ENCODE measurements around the gene KIZ. TPM values are rescaled to one million over a fixed set of nuclear protein-coding genes. Genes with fewer than 3 reads are reported as not detected.

Gene KIZ, protein sequence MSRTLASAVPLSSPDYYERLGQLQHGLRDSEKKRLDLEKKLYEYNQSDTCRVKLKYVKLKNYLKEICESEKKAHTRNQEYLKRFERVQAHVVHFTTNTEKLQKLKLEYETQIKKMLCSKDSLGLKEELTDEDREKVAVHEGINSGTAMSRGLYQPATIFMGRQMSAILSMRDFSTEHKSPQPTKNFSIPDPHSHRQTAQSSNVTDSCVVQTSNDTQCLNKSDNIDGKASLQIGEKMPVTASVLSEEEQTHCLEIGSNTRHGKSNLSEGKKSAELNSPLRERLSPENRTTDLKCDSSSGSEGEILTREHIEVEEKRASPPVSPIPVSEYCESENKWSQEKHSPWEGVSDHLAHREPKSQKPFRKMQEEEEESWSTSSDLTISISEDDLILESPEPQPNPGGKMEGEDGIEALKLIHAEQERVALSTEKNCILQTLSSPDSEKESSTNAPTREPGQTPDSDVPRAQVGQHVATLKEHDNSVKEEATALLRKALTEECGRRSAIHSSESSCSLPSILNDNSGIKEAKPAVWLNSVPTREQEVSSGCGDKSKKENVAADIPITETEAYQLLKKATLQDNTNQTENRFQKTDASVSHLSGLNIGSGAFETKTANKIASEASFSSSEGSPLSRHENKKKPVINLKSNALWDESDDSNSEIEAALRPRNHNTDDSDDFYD
- total RNA-seq = 4.7 and 11.4 TPM in 2 replicates

DNA sequence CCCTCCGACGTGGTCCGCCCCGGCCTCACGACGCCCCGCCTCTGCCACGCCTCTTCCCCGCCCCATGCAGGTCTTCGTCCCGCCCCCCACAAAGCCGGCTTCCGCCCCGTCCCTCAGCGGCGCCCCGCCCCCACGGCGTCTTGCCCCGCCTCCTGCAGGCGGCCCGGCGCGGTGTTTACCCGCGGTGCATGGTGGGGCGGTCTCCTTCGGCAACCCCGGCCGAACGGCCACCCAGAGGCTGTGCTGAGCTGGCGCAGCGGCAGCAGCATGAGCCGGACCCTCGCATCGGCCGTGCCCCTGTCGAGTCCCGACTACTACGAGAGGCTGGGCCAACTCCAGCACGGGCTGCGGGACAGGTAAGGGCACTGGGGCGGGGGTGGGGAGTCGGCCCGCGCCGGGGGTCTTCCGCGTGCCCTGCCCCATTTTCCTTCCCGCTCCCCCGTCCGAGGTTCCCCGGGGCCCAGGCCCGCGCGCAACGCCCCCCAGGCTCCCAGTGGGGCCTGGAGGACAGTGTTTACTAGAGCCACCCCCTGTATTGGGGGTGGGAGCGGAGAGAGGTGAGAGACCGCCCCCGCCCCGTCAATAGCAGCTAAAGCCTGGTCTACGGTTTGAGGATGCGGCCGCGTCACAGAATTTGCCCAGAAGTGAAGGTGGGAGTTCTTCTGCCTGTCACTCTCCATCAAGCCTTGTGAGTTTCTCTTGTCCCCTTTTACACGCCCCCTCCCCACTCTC is at the start of gene KIZ:
Gene KIZ (plus strand): TSS at position 234 of the 732 bp plus-strand sequence. CDS start 34 bp downstream, at position 268.
- no peaks in the 10 kb centered on the region for H3K36me3 ChIP-seq (ENCODE audit: control insufficient read depth, insufficient read depth, low read length)
- no peaks in the 10 kb centered on the region for H3K27me3 ChIP-seq (ENCODE audit: control insufficient read depth, insufficient read depth, low read length)
- DNase-seq (ENCODE audit: low read depth) = peak; percentile 58
- TF ChIP-seq, protein P1, sequence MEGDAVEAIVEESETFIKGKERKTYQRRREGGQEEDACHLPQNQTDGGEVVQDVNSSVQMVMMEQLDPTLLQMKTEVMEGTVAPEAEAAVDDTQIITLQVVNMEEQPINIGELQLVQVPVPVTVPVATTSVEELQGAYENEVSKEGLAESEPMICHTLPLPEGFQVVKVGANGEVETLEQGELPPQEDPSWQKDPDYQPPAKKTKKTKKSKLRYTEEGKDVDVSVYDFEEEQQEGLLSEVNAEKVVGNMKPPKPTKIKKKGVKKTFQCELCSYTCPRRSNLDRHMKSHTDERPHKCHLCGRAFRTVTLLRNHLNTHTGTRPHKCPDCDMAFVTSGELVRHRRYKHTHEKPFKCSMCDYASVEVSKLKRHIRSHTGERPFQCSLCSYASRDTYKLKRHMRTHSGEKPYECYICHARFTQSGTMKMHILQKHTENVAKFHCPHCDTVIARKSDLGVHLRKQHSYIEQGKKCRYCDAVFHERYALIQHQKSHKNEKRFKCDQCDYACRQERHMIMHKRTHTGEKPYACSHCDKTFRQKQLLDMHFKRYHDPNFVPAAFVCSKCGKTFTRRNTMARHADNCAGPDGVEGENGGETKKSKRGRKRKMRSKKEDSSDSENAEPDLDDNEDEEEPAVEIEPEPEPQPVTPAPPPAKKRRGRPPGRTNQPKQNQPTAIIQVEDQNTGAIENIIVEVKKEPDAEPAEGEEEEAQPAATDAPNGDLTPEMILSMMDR (IDR thresholded peaks at IDR 0.05; ENCODE audit: insufficient read depth, low read length, poor library complexity, severe bottlenecking) = peak; percentile 11
- H3K4me3 ChIP-seq (ENCODE audit: low read depth, low read length) = peak within 1 kb of the TSS; percentile 89

DNA sequence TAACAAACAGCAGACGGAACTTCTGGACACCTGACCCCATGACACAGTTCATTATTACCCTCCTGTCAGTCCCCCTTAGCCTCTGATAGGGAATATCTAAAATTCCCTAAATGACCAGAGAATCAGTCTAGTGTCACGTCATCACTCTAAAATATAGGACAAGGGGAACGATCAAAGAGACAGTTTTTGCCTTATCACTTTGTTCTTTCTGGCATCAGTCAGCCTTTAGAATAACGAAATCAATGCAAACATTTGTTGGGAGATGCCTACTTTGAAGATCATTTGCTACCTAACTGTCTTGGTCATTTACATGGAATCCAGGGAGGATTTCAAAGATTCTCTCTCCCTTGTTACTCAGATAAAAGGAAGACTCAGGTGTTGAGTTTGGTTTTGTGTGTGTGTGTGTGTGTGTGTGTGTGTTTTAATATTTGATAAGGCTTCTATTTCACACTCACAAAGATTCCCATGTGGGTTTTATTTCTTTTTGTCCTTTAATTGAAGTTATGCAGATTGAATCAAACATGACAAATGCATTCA is 48.0 kb upstream of the KIZ start:
- no peaks in the 10 kb centered on the region for H3K36me3 ChIP-seq (ENCODE audit: control insufficient read depth, insufficient read depth, low read length)
- no peak overlapping the region for H3K4me3 ChIP-seq (ENCODE audit: low read depth, low read length)
- no peak for DNase-seq (ENCODE audit: low read depth)
- TF ChIP-seq, protein P1 (IDR thresholded peaks at IDR 0.05; ENCODE audit: insufficient read depth, low read length, poor library complexity, severe bottlenecking) = no peak
- no peaks in the 10 kb centered on the region for H3K27me3 ChIP-seq (ENCODE audit: control insufficient read depth, insufficient read depth, low read length)

DNA sequence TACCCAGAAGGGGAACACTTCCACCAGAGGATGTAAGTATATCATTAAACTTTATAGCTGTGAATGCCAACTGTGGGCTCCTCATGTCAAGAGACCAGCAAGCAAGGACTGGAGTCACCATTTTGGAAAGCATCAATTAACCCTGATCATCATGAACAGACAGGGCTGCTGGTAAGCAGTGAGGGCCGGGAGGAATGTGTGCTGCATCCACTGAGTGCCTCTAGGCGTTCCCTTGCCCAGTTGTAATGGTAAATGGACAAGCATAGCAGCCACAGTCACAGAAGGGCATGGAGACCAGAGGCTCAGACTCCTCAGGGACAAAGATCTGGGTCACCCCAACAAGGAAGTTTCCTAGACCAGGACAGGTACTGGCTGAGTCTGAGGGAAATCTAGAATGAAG is 43.3 kb upstream of the KIZ start:
- Histone ChIP-seq H3K27me3 (ENCODE audit: control insufficient read depth, insufficient read depth, low read length) (no peaks in the 10 kb centered on the region), H3K4me3 (ENCODE audit: low read depth, low read length) (no peak overlapping the region), H3K36me3 (ENCODE audit: control insufficient read depth, insufficient read depth, low read length) (no peaks in the 10 kb centered on the region)
- DNase-seq (ENCODE audit: low read depth) = no peak
- TF ChIP-seq, protein P1 (IDR thresholded peaks at IDR 0.05; ENCODE audit: insufficient read depth, low read length, poor library complexity, severe bottlenecking) = no peak

DNA sequence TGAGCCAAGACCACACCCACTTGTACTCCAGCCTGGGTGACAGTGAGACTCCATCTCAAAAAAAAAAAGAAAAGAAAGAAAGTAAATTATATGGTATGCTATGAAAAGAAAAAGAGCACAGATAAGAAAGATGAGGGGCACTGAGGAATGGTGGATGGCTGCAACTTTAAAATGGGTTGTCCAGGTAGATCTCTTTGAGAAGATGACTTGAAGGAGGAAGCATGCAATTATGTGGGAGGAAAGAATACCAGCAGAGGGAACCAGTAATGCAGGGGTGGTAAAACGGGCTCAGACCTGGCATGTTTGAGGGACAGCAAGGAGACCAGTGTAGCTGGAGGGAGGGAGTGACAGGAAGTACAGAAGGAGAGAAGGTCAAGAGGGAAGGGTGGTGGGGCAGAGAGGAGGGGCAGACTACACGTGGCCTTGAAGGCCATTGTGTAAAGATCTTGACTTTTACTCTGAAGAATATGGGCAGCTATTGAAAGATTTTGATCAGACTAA is 42.0 kb upstream of the KIZ start:
- no peaks in the 10 kb centered on the region for H3K27me3 ChIP-seq (ENCODE audit: control insufficient read depth, insufficient read depth, low read length)
- no peak overlapping the region for H3K4me3 ChIP-seq (ENCODE audit: low read depth, low read length)
- no peak for DNase-seq (ENCODE audit: low read depth)
- TF ChIP-seq, protein P1 (IDR thresholded peaks at IDR 0.05; ENCODE audit: insufficient read depth, low read length, poor library complexity, severe bottlenecking) = no peak
- H3K36me3 ChIP-seq (ENCODE audit: control insufficient read depth, insufficient read depth, low read length) = no peaks in the 10 kb centered on the region

DNA sequence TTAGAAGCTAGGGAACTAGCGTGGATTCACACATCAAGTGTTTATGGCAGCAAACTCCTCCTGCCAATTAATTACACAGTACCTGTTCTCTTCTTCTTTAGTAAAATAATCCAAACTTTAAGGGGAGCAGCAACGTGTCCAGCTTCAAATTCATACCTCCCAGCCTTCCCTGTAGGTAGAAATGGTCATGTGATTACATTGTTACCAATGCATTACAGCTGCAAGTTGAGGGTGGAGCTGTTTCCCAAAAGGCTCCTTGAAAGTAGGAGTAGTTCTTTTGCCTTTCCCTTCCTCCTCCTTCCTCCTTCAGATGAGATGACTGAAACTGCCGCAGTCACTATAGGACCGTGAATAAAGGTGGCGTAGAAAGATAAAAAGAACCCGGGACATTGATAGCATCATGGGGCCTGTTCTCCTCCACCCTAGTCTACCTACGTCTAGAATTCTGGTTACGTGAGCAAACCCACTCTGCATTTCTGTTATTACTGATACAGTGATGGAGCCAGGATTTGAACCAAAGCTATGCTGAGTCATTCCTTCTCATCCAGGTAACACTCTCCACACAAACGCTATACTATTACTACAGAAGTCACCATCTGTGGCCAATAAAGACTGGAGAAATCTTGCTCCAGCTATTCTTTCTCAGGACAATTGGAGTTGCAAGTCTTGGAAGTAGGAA is 37.9 kb upstream of the KIZ start:
- no peak for DNase-seq (ENCODE audit: low read depth)
- Histone ChIP-seq H3K4me3 (ENCODE audit: low read depth, low read length) (no peak overlapping the region), H3K27me3 (ENCODE audit: control insufficient read depth, insufficient read depth, low read length) (peaks cover 17% of the 10 kb centered on the region), H3K36me3 (ENCODE audit: control insufficient read depth, insufficient read depth, low read length) (no peaks in the 10 kb centered on the region)
- TF ChIP-seq, protein P1 (IDR thresholded peaks at IDR 0.05; ENCODE audit: insufficient read depth, low read length, poor library complexity, severe bottlenecking) = no peak

Measured in kidney epithelial cell (primary cell).